Testis (tissue), 2 donors: ENCODE data around the gene VPS8.

ENCODE experiments used
- POLR2A ChIP-seq: fragments of 450-650 bp; IDR thresholded peaks from one replicate; pipeline ENCODE4 v1.6.1; 2017; ENCODE audit warnings: antibody characterized with exemption, mild to moderate bottlenecking, moderate library complexity
- TF ChIP-seq, protein P1 (sequence below), 3 experiments: fragments of 450-650 bp in 2 of 3; fragments of 200-600 bp in 1 of 3; sonication (generic) in 1 of 3; IDR thresholded peaks; one replicate each; pipeline ENCODE4 v1.5.1; 2016 to 2019; ENCODE audit warnings: antibody characterized with exemption in 3 of 3, mild to moderate bottlenecking in 2 of 3, moderate library complexity in 1 of 3

DNA sequence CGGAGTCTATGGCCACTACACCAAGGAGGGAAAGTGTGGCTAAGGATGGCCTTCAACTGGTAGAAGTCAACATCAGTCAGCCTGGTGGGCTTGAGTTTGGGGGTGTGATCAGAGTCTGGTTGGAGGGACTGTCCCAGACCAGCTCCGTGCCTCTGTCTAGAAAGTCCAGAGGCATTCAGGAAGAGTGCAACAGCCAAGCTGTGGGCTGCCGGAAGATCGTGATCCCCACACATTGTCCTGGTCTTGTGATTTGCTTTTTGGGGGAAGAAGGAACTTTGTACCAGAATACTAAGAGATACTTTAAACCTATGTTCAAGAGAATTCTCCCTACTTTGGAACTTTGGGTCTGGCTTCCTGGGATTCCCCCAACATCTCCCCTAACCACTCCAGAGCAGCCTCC, 47.8 kb upstream of the VPS8 start:
- TF ChIP-seq POLR2A, result no peak
- TF ChIP-seq, protein P1, sequence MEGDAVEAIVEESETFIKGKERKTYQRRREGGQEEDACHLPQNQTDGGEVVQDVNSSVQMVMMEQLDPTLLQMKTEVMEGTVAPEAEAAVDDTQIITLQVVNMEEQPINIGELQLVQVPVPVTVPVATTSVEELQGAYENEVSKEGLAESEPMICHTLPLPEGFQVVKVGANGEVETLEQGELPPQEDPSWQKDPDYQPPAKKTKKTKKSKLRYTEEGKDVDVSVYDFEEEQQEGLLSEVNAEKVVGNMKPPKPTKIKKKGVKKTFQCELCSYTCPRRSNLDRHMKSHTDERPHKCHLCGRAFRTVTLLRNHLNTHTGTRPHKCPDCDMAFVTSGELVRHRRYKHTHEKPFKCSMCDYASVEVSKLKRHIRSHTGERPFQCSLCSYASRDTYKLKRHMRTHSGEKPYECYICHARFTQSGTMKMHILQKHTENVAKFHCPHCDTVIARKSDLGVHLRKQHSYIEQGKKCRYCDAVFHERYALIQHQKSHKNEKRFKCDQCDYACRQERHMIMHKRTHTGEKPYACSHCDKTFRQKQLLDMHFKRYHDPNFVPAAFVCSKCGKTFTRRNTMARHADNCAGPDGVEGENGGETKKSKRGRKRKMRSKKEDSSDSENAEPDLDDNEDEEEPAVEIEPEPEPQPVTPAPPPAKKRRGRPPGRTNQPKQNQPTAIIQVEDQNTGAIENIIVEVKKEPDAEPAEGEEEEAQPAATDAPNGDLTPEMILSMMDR (IDR thresholded peaks at IDR 0.05), result no peak
